Measurements from ENCODE around the gene APH1B.

APH1B gene

DNA sequence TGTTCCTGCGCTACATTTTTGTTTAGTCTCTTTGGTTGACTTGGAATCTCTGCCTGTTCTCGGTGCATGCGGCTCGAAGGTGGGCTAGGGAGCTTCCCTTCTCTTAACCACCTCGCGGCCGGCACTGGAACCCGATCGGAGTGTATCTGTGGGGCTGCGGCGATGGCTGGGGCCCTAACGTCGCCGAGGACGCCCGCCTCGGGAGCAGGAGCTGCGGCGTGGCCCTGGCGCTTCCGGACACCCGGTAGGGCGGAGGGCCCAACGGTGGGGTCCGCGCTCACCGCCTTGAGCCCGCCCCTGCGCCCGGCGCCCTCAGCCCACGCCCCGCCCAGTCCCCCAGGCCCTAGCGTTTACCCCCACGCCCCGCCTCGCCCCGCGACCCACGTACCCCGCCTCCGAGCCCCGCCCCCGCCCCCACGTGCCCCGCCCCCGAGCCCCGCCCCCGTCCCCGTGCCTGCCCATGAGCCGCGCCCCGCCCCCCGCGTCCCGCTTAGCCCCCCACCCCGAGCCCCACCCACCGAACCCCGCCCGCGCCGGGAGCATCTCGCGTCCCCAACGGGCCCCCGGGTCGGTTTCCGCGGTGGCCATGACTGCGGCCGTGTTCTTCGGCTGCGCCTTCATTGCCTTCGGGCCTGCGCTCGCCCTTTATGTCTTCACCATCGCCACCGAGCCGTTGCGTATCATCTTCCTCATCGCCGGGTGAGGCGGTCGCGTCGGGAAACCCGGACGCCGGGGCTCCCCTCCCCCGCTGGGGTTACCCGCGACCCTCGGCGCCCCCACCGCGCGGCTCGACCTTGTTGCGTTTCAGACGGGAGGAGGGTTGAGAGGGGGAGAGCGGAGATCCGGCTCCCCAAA lies at the start of gene APH1B:
Gene APH1B (plus strand): TSS at position 568 of the 855 bp plus-strand sequence. CDS start 19 bp downstream, at position 587.
- Histone ChIP-seq H3K27me3 (replicated peaks) (no peaks in the 10 kb centered on the region), H3K36me3 (replicated peaks) (peaks cover 5% of the 10 kb centered on the region), H3K4me3 (ENCODE audit: low read depth, low read length) (peak within 1 kb of the TSS; percentile 74), H3K27ac (peak within 1 kb of the TSS; percentile 71)
- no peak for DNase-seq
- in situ Hi-C loops (cut with HindIII; ENCODE audit: low pct_ligation_motif_present, low sequenced_read_pairs): no loop called here
- TF ChIP-seq, protein P1, sequence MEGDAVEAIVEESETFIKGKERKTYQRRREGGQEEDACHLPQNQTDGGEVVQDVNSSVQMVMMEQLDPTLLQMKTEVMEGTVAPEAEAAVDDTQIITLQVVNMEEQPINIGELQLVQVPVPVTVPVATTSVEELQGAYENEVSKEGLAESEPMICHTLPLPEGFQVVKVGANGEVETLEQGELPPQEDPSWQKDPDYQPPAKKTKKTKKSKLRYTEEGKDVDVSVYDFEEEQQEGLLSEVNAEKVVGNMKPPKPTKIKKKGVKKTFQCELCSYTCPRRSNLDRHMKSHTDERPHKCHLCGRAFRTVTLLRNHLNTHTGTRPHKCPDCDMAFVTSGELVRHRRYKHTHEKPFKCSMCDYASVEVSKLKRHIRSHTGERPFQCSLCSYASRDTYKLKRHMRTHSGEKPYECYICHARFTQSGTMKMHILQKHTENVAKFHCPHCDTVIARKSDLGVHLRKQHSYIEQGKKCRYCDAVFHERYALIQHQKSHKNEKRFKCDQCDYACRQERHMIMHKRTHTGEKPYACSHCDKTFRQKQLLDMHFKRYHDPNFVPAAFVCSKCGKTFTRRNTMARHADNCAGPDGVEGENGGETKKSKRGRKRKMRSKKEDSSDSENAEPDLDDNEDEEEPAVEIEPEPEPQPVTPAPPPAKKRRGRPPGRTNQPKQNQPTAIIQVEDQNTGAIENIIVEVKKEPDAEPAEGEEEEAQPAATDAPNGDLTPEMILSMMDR (IDR thresholded peaks at IDR 0.05; ENCODE audit: low read depth, low read length, missing control alignments): peak; percentile 24

DNA sequence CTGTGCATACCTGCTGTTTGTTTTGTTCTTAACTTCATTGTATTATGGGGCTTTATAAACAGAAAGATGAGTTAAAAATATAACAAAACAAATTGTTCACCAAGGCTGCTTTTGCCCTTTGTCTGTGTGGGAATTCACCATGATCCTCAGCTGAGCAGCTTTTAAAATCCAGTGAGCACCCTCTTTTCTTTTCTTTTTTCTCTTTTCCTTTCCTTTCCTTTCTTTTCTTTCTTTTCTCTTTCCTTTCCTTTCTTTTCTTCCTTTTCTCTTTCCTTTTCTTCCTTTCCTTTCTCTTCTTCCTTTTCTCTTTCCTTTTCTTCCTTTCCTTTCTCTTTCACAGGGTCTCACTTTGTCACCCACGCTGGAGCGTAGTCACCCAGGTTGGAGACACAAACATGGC lies 49.7 kb upstream of the APH1B start:
- no peak overlapping the region for H3K4me3 ChIP-seq (ENCODE audit: low read depth, low read length)
- H3K27me3 ChIP-seq (replicated peaks): no peaks in the 10 kb centered on the region
- TF ChIP-seq, protein P1 (IDR thresholded peaks at IDR 0.05; ENCODE audit: low read depth, low read length, missing control alignments): no peak
- no peak for DNase-seq
- H3K27ac ChIP-seq: no peak overlapping the region
- peaks cover 2% of the 10 kb centered on the region for H3K36me3 ChIP-seq (replicated peaks)
- in situ Hi-C loops (cut with HindIII; ENCODE audit: low pct_ligation_motif_present, low sequenced_read_pairs): no loop called here

DNA sequence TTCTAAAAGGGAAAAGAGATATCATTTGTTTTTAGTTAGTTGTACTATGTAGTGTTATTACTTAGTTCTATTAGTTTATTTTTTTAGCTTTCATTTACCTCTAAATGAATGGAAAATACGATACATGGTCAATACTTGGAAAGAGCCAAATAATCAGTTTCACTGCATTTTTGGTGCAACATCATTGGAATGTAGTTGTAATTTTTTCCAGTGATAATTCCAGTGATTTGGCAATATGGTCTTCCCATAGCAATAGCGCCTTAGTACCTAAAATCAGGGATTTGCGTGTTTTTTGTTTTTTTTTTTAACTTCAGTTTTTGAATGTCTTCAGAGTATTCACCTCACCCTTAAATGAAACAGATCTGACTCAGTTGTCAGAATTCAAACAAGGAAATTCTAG lies 46.2 kb upstream of the APH1B start:
- no peaks in the 10 kb centered on the region for H3K27me3 ChIP-seq (replicated peaks)
- in situ Hi-C loops (cut with HindIII; ENCODE audit: low pct_ligation_motif_present, low sequenced_read_pairs): no loop called here
- TF ChIP-seq, protein P1 (IDR thresholded peaks at IDR 0.05; ENCODE audit: low read depth, low read length, missing control alignments): no peak
- no peak for DNase-seq
- no peak overlapping the region for H3K27ac ChIP-seq
- H3K36me3 ChIP-seq (replicated peaks): no peaks in the 10 kb centered on the region
- H3K4me3 ChIP-seq (ENCODE audit: low read depth, low read length): no peak overlapping the region

DNA sequence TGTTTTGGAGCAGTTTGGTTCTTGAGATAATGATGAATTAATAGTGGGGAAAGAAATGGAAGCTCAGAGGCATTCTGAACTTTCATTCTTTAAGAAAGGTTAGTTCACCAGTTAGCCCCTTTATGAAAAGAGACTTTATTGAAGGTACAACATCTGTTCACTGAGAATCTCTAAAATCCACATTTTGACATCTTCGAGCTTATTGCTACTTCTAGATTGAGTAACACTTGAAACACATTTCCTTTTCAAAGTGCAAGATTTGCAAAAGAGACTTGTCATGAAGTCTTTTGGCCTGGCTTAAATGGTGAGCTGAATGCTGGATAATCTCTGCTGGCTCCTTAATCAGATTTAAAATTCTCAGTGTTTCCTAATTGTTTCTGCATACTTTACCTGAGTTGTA lies 45.7 kb upstream of the APH1B start:
- H3K27me3 ChIP-seq (replicated peaks): no peaks in the 10 kb centered on the region

DNA sequence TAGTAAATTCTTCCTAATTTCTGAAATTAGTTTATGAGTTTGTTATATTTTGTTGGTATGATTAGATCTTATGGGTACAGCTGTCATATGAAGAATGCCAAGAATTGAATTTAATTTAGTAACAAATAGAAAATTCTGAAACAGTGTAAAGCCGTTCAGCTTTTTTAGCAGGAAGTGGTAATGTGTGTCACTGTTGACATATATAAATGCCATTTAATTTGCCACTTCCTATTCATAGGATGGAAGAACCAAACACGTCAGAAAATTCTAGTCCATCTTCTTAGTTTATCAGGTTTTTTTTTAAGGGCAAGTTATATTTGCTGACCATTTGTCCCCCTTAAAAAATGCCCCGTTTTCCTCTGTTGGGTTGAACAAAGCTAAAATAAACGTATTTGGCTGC lies 45.0 kb upstream of the APH1B start:
- TF ChIP-seq, protein P1 (IDR thresholded peaks at IDR 0.05; ENCODE audit: low read depth, low read length, missing control alignments): no peak
- Histone ChIP-seq H3K4me3 (ENCODE audit: low read depth, low read length) (no peak overlapping the region), H3K27ac (peak overlapping the region; percentile 99), H3K36me3 (replicated peaks) (no peaks in the 10 kb centered on the region), H3K27me3 (replicated peaks) (no peaks in the 10 kb centered on the region)
- no peak for DNase-seq
- in situ Hi-C loops (cut with HindIII; ENCODE audit: low pct_ligation_motif_present, low sequenced_read_pairs): no loop called here

More for the DNA sequence above, 45.7 kb upstream of the APH1B start:
- Histone ChIP-seq H3K4me3 (ENCODE audit: low read depth, low read length) (no peak overlapping the region), H3K36me3 (replicated peaks) (no peaks in the 10 kb centered on the region), H3K27ac (peak overlapping the region; percentile 99)
- in situ Hi-C loops (cut with HindIII; ENCODE audit: low pct_ligation_motif_present, low sequenced_read_pairs): no loop called here
- TF ChIP-seq, protein P1 (IDR thresholded peaks at IDR 0.05; ENCODE audit: low read depth, low read length, missing control alignments): no peak
- no peak for DNase-seq

Data from brain microvascular endothelial cell (primary cell).